Mesenchymal stem cell (in vitro differentiated cells and primary cell): ENCODE results near the gene NOTUM.

Experiments used
- DNase-seq: peaks from one replicate; pipeline ENCODE4 v3.0.0-alpha.2; 2013
- H2AFZ ChIP-seq: one replicate; pipeline ENCODE4 v1.6.1; 2013; ENCODE audit warnings: low read depth, mild to moderate bottlenecking, control low read depth, inconsistent platforms, low read length, moderate library complexity
- H2AK5ac ChIP-seq: 2 replicates; pipeline ENCODE4 v1.6.1; 2013; ENCODE audit warnings: low read length, moderate library complexity, mild to moderate bottlenecking, inconsistent platforms; ENCODE audit not compliant: severe bottlenecking
- H2BK120ac ChIP-seq: one replicate; pipeline ENCODE4 v1.6.1; 2013; ENCODE audit warnings: low read depth, mild to moderate bottlenecking, inconsistent platforms, low read length, moderate library complexity
- H2BK12ac ChIP-seq, 2 experiments: one replicate each; pipeline ENCODE4 v1.6.1; 2013; ENCODE audit warnings: inconsistent platforms in 2 of 2, low read length in 2 of 2, mild to moderate bottlenecking in 2 of 2, moderate library complexity in 2 of 2, control low read depth in 1 of 2
- H2BK15ac ChIP-seq: one replicate; pipeline ENCODE4 v1.6.1; 2013; ENCODE audit warnings: mild to moderate bottlenecking, low read depth, inconsistent platforms; ENCODE audit not compliant: poor library complexity, severe bottlenecking
- H2BK5ac ChIP-seq: 2 replicates; pipeline ENCODE4 v1.6.1; 2013; ENCODE audit warnings: low read depth, mild to moderate bottlenecking, low read length, control low read depth, inconsistent platforms; ENCODE audit not compliant: poor library complexity, severe bottlenecking
- H3K14ac ChIP-seq, 2 experiments: one replicate each; pipeline ENCODE4 v1.6.1; 2013; ENCODE audit warnings: inconsistent platforms in 2 of 2, low read length in 2 of 2, control low read depth in 1 of 2, mild to moderate bottlenecking in 1 of 2, moderate library complexity in 1 of 2
- H3K18ac ChIP-seq, 2 experiments: one replicate each; pipeline ENCODE4 v1.6.1; 2013; ENCODE audit warnings: inconsistent platforms in 2 of 2, low read length in 2 of 2, control low read depth in 1 of 2, low read depth in 1 of 2, mild to moderate bottlenecking in 1 of 2
- H3K23ac ChIP-seq, 2 experiments: one replicate each; pipeline ENCODE4 v1.6.1; 2013; ENCODE audit warnings: inconsistent platforms in 2 of 2, low read length in 2 of 2, mild to moderate bottlenecking in 2 of 2, moderate library complexity in 2 of 2, control low read depth in 1 of 2
- H3K27ac ChIP-seq: 2 replicates; pipeline ENCODE4 v1.5.1; 2013; ENCODE audit warnings: mild to moderate bottlenecking, moderate library complexity, low read length, control low read depth, inconsistent platforms; ENCODE audit not compliant: poor library complexity, severe bottlenecking
- H3K27me3 ChIP-seq, 2 experiments: 2 replicates each; pipeline versions ENCODE4 v1.6.1 to v1.7.0; 2013; ENCODE audit warnings: low read length in 2 of 2, mild to moderate bottlenecking in 2 of 2, moderate library complexity in 2 of 2, control low read depth in 1 of 2, inconsistent platforms in 1 of 2; ENCODE audit not compliant: control insufficient read depth in 1 of 2, insufficient read depth in 1 of 2
- H3K36me3 ChIP-seq, 2 experiments: 2 replicates each; pipeline versions ENCODE4 v1.6.1 to v1.7.0; 2013; ENCODE audit warnings: low read length in 2 of 2, control low read depth in 1 of 2, inconsistent platforms in 1 of 2, low read depth in 1 of 2, mild to moderate bottlenecking in 1 of 2; ENCODE audit not compliant: insufficient read depth in 2 of 2, control insufficient read depth in 1 of 2
- H3K4ac ChIP-seq, 2 experiments: one replicate each; pipeline ENCODE4 v1.6.1; 2013; ENCODE audit warnings: inconsistent platforms in 2 of 2, low read length in 2 of 2, mild to moderate bottlenecking in 2 of 2, moderate library complexity in 2 of 2, control low read depth in 1 of 2, low read depth in 1 of 2
- H3K4me1 ChIP-seq: 2 replicates; pipeline ENCODE4 v1.6.1; 2013; ENCODE audit warnings: low read depth, low read length, control low read depth; ENCODE audit not compliant: control insufficient read depth, insufficient read depth
- H3K4me2 ChIP-seq: 2 replicates; pipeline ENCODE4 v1.6.1; 2013; ENCODE audit warnings: low read length, mild to moderate bottlenecking, inconsistent platforms; ENCODE audit not compliant: poor library complexity, severe bottlenecking
- H3K4me3 ChIP-seq, 2 experiments: 2 replicates each; pipeline versions ENCODE4 v1.5.1 to v1.7.0; 2013; ENCODE audit warnings: low read length in 2 of 2, mild to moderate bottlenecking in 2 of 2, control low read depth in 1 of 2, low read depth in 1 of 2; ENCODE audit not compliant: insufficient read depth in 1 of 2
- H3K79me1 ChIP-seq: replicated peaks from 2 replicates; pipeline ENCODE4 v1.6.1; 2013; ENCODE audit warnings: mild to moderate bottlenecking, control low read depth, low read length, inconsistent platforms; ENCODE audit not compliant: poor library complexity, severe bottlenecking
- H3K9ac ChIP-seq: 2 replicates; pipeline ENCODE4 v1.7.0; 2013; ENCODE audit warnings: mild to moderate bottlenecking, low read length, moderate library complexity
- H3K9me3 ChIP-seq: 2 replicates; pipeline ENCODE4 v1.7.0; 2013; ENCODE audit warnings: mild to moderate bottlenecking, low read length; ENCODE audit not compliant: control insufficient read depth
- H4K8ac ChIP-seq: one replicate; pipeline ENCODE4 v1.6.1; 2013; ENCODE audit warnings: inconsistent platforms, mild to moderate bottlenecking, low read length, moderate library complexity
- H4K91ac ChIP-seq: one replicate; pipeline ENCODE4 v1.6.1; 2013; ENCODE audit warnings: mild to moderate bottlenecking, low read length, inconsistent platforms
- WGBS: methylation state at CpG from one replicate; pipeline ENCODE4 v1.1.7; 2013; ENCODE audit warnings: mixed read lengths; 5-methylcytosine and 5-hydroxymethylcytosine counted together

Gene NOTUM

DNA sequence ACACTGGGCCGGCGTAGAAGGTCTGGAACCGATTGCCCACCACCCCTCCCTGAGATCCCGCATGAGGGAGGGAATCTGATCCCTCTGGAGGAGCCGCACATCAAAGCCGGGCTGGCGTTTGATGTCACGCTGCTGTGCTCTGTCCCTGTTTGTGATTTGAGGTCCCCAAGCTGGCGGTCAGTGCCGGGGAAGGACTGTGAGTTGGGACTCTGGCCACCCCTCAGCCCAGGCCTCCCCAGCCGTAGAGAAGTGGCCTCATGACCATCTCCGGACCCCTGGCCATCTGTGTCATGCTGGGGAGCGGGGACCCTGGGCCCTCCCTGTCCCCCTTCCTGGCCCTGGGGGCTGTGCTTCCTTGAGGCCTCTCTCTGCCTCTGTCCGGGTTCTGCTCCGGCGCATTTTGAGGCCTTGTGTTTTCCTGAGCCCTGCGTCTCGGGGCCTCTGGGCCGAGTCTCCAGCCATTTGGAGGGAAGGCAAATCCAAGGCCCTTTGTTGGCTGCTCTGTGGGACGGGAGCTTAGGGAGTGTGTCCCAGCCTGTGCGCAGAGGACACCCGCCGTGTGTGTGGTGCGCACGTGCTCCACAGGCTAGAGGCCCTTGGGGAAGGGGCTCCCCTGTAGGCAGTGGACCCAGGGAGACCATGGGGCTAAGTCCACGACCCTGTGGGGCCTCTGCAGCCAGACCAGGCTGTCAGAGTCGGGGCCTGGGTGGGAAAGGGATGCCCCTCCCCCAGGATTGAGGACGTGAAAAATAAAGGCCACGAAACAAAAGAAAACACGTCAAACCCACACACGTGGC lies 31.5 kb upstream of the NOTUM start:
- Histone ChIP-seq H3K18ac (peak overlapping the region; percentile 75 to 82), H4K8ac (peak overlapping the region; percentile 35), H3K27ac (no peak overlapping the region), H2AK5ac (no peak overlapping the region), H3K36me3 (peaks cover 19 to 78% of the 10 kb centered on the region in 2 experiments), H3K4ac (peak overlapping the region; percentile 29 to 65), H3K23ac (no peak overlapping the region), H2BK120ac (peak overlapping the region; percentile 61), H3K9me3 (no peaks in the 10 kb centered on the region), H3K9ac (no peak overlapping the region), H3K14ac (peak overlapping the region in 1 of 2 experiments; percentile 59), H3K4me1 (peaks cover 41% of the 10 kb centered on the region), H2BK12ac (peak overlapping the region; percentile 40 to 72), H2BK5ac (no peak overlapping the region), H2BK15ac (peak overlapping the region; percentile 26), H3K79me1 (peaks cover 47% of the 10 kb centered on the region), H2AFZ (no peak overlapping the region), H3K27me3 (no peaks in the 10 kb centered on the region), H3K4me2 (peak overlapping the region; percentile 50), H3K4me3 (no peak overlapping the region), H4K91ac (peak overlapping the region; percentile 48)
- no peak for DNase-seq
- WGBS = 77% methylated on average over 31 of the region's 31 CpGs

DNA sequence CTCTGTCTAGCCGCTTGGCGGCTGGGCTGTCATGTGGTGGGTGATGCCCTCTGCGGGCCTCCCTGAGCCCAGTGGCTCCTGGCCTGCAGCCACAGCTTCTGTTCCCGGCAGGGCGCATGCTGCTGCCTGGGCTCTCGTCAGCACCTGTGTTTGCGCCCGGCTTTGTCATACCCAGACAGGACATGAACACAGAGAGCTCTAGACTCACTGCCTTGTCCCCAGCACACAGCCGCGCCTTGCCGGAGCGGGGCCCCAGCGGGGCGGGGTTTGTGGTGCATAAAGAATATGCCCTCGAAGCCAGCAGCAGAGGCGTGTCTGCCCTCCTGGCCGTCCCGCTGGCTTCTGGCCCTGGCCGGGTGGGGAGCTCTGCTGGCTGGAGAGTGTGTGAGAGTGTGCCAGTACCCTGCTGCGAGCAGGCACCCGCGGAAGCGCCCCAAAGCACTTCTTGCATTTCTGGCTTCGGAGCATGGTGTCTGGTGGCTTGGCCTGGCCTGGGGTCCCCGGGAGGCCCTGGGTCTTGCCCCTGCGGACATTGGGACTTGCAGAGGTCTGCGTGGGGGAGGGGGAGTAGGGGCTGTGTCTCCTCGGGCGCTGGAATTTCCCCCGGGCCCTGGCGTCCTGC lies 30.8 kb upstream of the NOTUM start:
- H4K91ac ChIP-seq = peak overlapping the region; percentile 48
- H3K36me3 ChIP-seq = peaks cover 18 to 79% of the 10 kb centered on the region in 2 experiments
- peak; percentile 59 for DNase-seq
- peak overlapping the region in 1 of 2 experiments; percentile 72 for H2BK12ac ChIP-seq
- no peak overlapping the region for H3K23ac ChIP-seq
- H3K14ac ChIP-seq = peak overlapping the region in 1 of 2 experiments; percentile 53
- H2BK5ac ChIP-seq = peak overlapping the region; percentile 34
- peak overlapping the region; percentile 85 for H4K8ac ChIP-seq
- H3K4me3 ChIP-seq = no peak overlapping the region
- peak overlapping the region; percentile 50 for H3K4me2 ChIP-seq
- peak overlapping the region; percentile 17 for H2BK15ac ChIP-seq
- peaks cover 50% of the 10 kb centered on the region for H3K79me1 ChIP-seq
- no peaks in the 10 kb centered on the region for H3K27me3 ChIP-seq
- H3K9me3 ChIP-seq = no peaks in the 10 kb centered on the region
- H2AFZ ChIP-seq = no peak overlapping the region
- no peak overlapping the region for H3K9ac ChIP-seq
- peaks cover 39% of the 10 kb centered on the region for H3K4me1 ChIP-seq
- no peak overlapping the region for H2BK120ac ChIP-seq
- no peak overlapping the region for H2AK5ac ChIP-seq
- H3K27ac ChIP-seq = peak overlapping the region; percentile 40
- WGBS = 40% methylated on average over 31 of the region's 31 CpGs
- H3K4ac ChIP-seq = peak overlapping the region; percentile 61 to 65
- H3K18ac ChIP-seq = peak overlapping the region; percentile 78 to 82

DNA sequence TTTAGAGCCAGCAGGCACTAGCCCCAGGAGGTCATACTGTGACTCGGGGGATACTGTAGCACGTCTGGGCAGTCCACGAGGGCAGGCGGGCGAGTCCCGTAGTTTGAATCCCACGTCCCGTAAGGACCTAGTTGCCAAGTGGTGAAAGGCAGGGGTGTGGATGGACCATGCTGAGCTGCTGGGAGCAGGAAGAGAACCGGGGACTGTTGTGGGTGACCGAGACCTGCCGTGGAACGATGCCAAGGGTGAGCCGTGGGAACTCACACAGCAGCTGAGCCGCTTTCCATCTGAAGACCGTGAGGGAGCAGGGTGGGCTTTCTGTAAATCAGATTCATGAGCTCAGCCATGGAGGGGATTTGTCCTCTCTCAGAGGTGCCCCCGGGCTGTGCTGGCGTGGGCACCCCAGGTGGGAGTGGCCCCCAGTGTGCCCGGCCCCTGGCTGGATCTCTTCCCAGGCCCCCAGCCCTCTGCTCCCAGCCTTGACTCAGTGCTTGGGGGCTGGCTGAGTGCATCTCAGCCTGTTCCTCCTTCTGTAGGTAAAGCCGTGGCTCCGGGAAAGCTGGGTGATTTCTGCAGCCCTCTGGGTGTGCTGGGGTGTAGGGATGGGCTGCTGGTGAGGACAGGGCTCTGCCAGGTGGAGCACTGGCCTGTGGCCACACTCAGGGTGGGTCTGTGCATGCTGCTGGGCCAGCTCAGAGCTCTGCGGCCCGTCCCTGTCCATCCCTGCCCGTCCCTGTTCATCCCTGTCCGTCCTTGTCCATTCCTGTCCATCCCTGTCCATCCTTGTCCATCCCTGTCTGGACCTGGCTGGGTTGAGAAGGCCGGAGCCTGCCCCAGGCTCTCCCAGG lies 30.1 kb upstream of the NOTUM start:
- peaks cover 54% of the 10 kb centered on the region for H3K79me1 ChIP-seq
- no peak overlapping the region for H2BK15ac ChIP-seq
- no peaks in the 10 kb centered on the region for H3K9me3 ChIP-seq
- no peak overlapping the region for H3K23ac ChIP-seq
- peak overlapping the region in 1 of 2 experiments; percentile 53 for H3K14ac ChIP-seq
- no peak overlapping the region for H2AFZ ChIP-seq
- H3K4me2 ChIP-seq = no peak overlapping the region
- H4K91ac ChIP-seq = peak overlapping the region; percentile 4
- H2BK120ac ChIP-seq = no peak overlapping the region
- peak overlapping the region in 1 of 2 experiments; percentile 66 for H2BK12ac ChIP-seq
- no peak overlapping the region for H3K4me3 ChIP-seq
- H3K27me3 ChIP-seq = no peaks in the 10 kb centered on the region
- peaks cover 39% of the 10 kb centered on the region for H3K4me1 ChIP-seq
- peak overlapping the region; percentile 19 for H4K8ac ChIP-seq
- H3K4ac ChIP-seq = peak overlapping the region in 1 of 2 experiments; percentile 65
- WGBS = 94% methylated on average over 25 of the region's 25 CpGs
- no peak overlapping the region for H2AK5ac ChIP-seq
- DNase-seq = no peak
- no peak overlapping the region for H3K9ac ChIP-seq
- peak overlapping the region; percentile 55 to 82 for H3K18ac ChIP-seq
- no peak overlapping the region for H2BK5ac ChIP-seq
- H3K27ac ChIP-seq = no peak overlapping the region
- peaks cover 21 to 78% of the 10 kb centered on the region in 2 experiments for H3K36me3 ChIP-seq
